HG02885 (cell line): ENCODE measurements around the gene TNIK.

ENCODE experiments used
- ATAC-seq: cut with Tn5 transposase; IDR thresholded peaks from one replicate; pipeline ENCODE4 v1.9.1; 2021; ENCODE audit warnings: mild to moderate bottlenecking; ENCODE audit not compliant: unreplicated experiment, poor library complexity

TNIK gene

DNA sequence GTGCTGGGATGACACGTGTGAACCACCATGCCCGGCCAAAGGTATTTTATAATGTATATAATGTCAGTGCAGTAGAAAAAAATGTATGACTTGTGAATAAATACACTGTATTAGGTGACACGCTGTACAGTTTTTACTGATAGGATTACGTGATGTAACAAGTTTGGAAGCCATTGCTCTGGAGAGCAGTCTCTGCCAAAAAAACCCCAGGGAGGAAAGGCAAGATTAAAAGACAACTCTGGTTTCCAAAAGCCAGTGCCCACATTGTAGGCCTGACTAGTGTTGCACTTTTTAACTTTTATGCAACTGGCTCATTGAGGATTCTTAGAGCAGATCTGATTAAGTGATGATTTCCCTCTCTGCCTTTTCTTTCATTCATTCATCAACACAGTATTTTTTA is 371.7 kb downstream of the TNIK start:
- no peak for ATAC-seq

DNA sequence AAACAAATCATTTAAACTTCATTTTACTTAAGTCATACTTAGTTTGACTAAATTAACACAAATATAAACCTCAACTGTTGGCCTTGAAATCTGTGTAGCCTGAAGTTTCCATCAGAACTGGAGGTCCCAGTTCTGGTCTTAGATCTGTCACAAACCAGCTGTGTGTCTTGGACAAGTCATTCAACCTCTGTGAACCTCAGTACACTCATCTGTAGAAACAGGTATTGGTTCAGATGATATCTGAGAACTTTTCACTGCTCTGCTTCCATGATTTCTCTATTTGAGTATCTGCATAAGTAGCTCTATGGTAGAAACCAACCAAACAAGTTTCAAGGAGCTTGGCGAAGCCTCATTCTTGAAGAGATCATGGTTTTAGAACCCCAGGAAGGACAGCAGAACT is 373.3 kb downstream of the TNIK start:
- ATAC-seq, result peak; percentile 35

DNA sequence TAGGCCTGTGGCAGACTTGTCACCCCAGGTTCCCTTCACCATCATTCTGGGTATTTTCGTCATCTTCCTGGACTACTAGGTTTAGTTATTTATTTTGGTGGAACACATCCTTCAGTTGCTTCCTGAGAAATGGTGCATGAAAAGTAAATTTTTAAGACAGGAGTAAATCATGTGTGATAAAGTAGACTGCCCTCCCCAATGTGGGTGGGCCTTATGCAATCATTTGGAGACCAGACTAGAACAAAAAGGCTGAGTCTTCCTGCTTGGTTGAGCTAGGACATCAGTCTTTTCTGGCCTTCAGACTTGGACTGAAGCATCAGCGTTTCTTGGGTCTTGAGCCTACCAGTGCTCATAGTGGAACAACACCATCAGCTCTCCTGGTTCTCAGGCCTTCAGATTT is 382.9 kb downstream of the TNIK start:
- ATAC-seq, result no peak

DNA sequence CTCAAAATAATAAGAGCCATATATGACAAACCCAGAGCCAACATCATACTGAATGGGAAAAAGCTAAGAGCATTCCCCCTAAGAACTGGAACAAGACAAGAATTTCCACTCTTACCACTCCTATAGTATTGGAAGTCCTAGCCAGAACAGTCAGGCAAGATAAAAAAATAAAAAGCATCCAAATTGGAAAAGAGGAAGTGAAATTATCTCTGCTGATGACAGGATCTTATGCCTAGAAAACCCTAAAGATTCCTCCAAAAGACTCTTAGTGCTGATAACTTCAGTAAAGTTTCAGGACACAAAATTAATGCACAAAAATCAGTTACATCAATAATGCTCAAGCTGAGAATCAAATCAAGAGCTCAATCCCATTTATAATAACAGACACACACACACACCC is 387.8 kb downstream of the TNIK start:
- no peak for ATAC-seq

DNA sequence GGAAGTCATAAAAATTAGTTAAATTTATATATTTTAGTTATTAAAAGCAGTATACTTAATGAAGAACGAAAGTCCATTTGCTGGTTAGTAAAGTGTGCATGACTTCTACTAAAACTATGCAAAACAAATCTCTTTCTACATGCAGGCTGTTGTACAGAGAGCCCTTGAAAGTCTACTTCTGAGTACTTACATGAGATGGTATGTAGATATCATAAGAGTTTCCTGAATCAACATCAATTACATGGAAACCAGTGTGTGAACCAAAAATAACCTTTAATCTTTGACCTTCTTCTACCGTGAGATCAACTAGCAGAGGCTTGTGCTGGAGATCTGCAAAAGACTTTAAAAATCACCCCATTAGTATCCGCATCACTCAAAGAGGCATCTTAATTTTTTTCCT is 391.5 kb downstream of the TNIK start:
- no peak for ATAC-seq

DNA sequence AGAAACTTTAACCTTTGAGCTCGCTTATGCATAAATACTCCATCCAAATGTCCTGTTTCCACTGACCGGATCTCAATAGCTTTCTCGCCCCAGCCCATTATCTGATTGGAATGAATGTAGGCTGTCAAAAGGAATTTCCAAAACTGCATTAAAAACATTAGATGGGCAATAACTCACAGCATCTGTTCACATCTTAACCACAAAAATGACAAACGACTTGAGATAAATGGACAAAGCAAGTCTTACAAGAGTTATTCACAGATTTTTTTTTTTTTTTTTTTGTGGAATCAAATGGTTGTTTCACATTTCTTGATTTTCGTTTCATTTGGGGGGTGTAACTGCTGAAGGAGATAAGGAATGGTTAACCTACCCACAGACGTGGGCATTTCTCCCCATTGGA is 394.0 kb downstream of the TNIK start:
- no peak for ATAC-seq

DNA sequence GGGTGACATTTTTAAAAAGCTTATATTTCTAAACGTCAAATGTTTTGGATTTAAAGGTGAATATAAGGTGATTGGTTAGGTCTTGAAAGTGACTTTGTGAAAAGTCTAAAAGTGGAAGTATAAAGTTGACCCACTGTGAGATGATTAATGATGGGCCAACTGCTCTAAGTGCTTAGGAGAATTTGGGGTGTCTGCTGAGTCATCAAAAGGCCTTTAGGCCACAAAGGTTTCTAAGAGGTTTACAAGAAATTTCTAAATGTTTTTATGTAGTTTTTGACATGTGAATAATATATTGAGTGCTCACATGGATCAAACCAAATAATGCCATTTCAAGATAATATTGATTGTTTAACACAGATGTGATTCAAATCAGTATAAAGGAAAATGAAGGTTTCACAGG is 394.5 kb downstream of the TNIK start:
- ATAC-seq, result no peak

DNA sequence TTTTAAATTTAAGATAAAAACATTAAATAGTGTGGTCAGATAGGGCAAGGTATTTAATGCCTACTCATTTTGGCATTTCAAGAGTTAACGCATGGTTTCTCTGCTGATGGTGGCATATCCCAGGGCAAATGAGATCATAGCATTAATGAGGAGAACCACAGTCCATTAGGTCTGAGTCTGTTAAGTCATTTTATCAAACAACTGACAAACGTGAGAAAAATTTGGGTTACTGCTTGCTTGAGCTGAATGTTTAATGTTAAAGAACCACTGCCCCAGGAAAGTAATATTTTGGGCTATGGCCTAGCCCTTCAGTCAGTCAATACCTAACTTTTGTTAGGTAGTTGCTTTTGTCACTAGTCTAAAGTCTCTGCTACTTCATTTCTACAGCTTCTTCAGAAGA is 395.7 kb downstream of the TNIK start:
- ATAC-seq, result no peak

DNA sequence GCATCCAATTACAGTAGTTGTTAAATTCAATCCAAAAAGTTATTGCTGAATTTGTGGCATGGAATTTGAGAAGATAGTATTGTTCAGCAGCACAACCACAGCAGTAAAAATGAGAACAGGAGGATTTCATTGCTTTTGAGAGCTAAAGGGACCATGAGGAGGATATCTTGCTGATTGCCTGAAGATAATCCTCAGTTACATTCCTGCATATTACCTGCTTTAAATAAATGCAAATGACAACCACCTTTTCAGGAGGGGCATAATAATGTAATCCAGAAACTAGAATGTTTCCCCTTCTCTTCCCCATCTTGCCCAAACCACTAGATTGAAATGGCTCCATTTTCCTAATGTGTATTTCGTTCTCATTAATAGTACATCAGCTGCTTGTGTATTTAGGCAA is 398.5 kb downstream of the TNIK start:
- ATAC-seq, result no peak

DNA sequence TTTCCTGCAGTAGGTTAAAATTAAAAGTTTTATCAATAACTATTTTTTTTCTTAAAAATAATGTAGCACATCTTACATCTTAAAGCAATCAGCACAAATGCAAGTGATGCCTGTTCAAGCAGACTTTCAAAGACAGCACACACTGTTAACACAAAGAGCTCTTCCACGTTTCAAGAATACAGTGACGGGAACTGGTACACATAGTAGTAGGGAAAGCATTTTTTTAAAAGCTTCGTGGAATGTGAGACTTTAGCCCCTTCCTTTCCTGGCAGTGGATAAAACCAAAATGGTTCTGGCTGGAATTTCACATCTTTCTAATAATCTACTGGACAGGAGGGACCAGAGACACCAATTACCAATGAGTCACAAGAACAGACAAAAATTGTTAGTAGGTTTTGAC is 400.2 kb downstream of the TNIK start:
- ATAC-seq, result no peak

DNA sequence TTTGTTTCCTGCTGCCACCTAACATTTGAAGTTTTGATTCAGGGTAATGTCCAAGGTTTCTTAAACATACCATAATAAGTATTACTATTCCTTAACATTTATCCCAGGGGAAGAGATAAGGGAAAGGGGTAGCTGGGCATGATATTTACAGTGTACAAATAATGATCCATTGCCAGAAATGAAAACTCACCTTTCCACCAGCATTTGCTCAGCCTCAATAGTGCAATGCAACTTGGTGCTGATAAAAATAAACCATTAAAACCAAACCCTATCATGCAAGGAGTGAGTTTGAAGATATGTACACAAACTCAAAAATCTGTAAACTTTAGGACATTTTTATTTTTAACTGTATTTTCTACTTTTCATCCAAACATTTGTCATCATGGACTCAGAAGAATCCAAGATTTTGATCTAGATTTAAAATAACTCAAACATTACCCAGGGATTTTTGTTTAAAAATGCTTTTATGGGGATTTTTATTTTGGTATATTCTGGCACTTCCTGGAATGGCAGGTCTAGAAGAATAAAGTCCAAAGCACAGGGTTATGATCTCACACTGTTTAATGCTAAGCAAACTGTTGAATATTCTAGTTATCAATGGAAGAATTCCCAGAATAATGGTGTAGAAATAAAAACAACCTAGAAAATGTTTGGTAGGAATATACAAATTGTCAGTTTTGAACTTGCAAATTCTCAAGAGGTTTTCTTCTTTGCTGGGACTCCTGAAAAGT is 401.2 kb downstream of the TNIK start:
- ATAC-seq, result no peak

DNA sequence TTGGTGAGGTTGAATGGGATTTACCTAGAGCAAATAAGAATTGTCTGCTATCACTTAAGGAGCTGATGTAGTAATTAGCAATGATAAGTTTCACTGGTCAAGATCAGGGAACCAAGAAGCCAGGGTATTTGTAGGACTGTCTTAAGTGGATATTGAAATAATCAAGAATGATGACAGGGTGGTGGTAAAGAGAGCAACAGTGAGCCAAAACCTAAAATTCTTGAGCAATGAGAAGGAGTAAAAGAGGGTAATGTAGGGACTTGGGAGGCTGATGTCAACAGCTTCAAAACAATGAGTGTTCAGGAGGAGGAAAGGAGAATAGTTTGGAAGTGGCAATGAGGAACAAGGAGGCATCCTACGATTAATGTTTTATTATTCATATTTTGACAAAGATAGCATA is 402.1 kb downstream of the TNIK start:
- no peak for ATAC-seq

DNA sequence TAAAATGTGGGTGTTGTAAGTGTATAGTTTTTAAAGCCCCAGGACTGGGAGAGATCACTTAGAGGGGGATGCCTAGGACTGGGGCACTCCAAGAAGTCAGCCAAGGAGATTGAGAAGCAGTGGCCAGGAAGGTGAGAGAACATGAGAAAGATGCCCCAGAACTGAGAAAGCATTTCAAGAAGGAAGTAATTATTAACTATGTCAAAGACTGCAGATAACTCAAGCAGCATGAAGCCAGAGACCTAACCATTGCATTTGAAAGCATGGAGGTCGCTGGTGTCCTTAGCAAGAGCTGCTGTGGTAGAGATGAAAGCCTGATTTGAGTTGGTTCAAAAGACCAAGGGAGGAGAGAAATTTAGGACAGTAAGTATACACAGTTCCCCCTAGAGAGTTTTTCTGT is 403.1 kb downstream of the TNIK start:
- no peak for ATAC-seq

DNA sequence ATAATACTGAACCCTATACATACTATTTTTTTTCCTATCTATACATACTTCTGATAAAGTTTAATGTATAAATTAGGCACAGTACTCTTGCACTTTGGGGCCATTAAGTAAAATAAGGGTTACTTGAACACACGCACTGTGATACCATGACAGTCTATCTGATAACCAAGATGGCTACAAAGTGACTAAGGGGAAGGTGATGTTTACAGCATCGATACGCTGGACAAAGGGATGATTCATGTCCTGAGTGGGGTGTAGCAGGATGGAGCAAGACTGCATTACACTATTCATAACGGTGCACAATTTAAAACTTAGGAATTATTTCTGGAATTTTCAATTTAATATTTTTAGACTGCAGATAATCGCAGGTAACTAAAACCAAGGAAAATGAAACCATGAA is 403.7 kb downstream of the TNIK start:
- ATAC-seq, result no peak

DNA sequence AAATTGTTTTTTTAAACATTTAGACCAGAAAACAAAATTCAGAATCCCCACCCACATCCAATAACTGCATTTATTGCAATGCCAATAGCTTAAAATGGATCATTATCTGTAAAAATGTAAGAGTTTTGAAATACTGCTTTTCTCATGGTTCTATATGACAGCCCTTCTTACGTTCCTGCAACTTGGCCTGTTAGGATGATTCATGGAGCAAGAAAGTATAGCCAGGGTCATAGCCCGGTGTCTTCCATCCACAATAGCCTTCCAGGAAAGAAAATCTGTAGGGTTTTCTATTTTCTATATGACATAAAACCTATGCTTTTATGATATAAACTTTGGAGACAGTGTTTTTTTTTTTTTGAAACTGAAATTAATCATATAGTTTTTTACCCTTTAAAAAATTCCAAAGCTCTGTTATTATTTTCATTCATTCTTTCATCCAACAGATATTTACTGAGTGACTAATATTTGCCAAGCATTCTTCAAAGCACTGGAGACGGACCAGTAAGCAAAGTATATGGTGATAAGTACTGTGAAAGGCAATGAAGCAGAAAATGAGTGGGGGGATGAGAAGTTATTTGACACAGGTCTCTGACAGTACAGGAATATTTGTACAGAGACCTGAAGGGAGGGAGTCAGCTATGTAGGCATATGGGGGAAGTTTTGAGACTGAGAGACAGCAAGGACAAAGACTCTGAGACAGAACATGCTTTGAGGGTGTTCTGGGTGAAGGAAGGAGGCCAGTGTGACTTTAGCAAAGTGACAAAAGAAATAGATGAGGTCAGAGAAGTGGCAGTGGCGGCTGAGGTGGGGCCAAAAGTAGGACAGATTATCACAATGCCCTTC is 404.6 kb downstream of the TNIK start:
- ATAC-seq, result no peak

DNA sequence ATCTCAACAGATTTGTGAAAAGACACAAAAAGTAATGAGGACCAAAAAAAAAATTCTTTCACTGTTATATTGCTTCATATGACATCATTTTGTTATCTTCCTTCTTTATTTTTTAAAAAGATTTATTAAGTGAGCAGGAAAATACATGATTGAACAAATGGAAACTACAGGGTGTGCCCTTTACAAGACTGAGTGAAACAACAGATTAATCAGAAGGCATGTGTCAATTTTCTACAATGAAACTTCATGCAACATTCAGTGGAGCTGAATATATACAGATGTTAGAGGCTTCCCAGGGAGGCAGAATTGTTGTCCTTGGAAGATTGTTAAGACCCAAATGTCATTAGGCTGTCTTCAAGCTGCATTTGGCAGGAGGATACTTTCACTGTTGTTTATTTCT is 405.3 kb downstream of the TNIK start:
- ATAC-seq, result no peak

DNA sequence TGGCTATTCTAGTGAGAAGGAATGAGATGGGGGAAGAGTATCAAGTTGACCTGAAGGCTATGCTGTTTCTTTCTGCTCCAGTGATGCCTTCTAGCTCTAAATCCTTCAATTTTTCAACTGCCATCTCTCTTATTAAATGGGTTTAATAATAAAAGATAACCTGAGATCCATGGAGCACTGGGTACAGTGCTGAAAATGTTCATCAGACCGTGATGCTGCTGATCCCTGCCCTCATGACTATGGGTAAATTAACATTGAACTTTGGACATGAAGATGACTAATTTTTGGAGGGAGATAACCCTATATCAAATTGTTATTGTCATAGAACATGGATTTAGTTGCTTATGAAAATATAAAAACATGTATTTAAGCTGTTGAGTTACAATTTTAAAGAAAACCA is 406.0 kb downstream of the TNIK start:
- ATAC-seq, result no peak

DNA sequence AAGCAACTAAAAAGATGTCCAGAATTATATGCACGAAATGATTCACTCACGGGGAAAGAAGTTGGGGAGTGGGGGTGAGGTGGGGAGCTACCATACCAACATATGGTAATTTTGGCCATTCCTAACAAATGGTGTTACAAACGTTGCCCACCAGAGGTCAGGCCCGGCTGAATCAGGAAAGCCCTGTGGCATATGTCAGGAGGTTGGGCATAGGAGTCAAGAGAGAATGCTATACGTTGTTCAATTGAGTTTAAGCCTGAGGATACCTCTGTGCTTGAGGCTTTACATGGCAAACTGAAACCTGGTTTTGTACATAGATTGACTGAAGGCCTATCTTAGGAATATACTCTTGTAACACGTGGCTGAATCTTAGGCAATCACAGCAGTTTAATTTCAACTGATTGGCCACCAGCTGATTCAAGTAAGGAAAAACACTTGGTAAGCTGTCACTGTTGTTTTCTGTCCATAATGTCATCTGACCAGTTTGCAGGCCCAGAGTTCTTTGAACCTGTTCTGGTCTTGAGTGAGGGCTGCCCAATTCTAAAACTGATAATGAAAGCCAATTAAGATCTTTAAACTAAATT is 410.3 kb downstream of the TNIK start:
- ATAC-seq, result peak; percentile 96

DNA sequence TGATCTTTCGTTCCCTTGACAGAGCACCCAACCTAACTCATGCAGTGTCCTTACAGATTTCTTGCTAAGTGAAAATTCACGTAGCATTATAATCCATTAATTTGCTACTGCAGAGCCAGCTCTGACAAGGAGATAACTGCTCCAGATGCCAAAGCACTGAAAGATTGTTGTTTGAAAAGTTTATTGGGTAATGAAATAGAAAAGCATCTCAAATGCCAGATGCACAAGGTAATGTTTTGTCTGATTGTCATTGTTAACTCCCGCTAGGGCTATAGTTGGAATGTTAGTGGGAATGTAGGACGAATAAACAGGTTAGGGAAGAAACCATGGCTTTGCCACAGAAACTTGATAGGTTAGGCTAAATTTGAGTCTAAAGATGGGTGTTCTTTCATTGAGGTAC is 413.4 kb downstream of the TNIK start:
- ATAC-seq, result no peak

DNA sequence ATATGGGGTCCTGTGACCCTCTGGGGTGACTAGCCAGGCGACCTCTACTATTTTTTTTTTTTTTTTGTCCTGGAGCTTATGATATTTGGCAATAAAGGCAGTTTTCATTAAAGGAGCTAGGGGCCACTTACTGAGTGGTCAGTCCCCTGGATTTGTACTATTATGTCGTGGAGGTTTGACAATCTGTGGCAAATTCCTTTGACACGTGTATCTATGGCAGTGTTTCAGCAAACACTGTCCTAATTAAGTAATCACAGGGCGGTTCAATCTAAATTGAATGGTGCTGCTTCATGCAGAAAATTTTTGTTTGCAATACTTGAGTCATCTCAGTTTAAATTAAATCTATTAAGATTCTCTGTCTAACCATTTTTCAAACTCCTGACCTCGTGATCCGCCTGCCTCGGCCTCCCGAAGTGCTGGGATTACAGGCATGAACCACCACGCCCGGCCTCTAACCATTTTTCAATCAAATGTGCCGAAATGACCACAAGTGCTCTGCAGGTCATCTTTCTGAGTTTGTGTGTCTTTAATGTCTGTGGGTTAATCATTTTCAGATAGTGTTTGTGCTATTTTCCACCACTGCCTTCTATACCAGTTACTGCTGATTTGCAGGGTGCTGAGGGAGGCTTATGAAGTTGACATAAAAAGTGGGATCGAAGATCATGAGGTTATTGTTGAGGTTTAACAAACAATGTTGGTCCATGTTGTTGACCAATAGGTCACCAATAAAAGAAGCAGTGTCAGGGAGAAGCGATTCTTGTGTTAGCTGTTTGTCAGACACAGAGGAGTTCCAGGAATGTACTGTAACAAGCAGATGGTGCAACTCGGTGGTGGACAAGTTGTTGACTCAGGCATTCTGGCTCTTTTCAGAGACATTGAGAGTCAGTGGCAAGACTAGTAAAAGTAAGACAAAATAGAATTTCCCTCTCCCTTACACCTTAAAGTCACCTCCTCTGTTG is 415.1 kb downstream of the TNIK start:
- no peak for ATAC-seq
